HepG2 (cell line): ENCODE data around the gene MACROD2. TPM values are rescaled to one million over a fixed set of nuclear protein-coding genes. Genes with fewer than 3 reads are reported as not detected.

Source experiments
- DNMT1 ChIP-seq: sonication (generic); formaldehyde crosslinking; IDR thresholded peaks from 2 replicates; pipeline ENCODE4 v1.5.1; 2020; ENCODE audit warnings: mild to moderate bottlenecking, missing genetic modification reagents
- ETS1 ChIP-seq: sonication (generic); formaldehyde crosslinking; IDR thresholded peaks from 2 replicates; pipeline ENCODE4 v1.4.0; 2020; ENCODE audit warnings: missing genetic modification reagents
- GABPA ChIP-seq, 2 experiments: IDR thresholded peaks; 2 replicates each; pipeline ENCODE4 v1.6.1; 2011 to 2016; ENCODE audit warnings: low read depth in 2 of 2, low read length in 1 of 2, missing biosample characterization in 1 of 2, missing genetic modification characterization in 1 of 2
- IRF1 ChIP-seq: sonication (generic); formaldehyde crosslinking; IDR thresholded peaks from 2 replicates; pipeline ENCODE4 v1.4.0; 2020; ENCODE audit warnings: low read depth, mild to moderate bottlenecking, missing genetic modification reagents
- MLXIP ChIP-seq: sonication (generic); formaldehyde crosslinking; IDR thresholded peaks from 2 replicates; pipeline ENCODE4 v1.9.0; 2021; ENCODE audit warnings: missing genetic modification reagents, borderline replicate concordance
- PBX3 ChIP-seq: sonication (generic); formaldehyde crosslinking; IDR thresholded peaks from 2 replicates; pipeline ENCODE4 v1.8.1; 2023; ENCODE audit warnings: missing genetic modification reagents, inconsistent platforms, borderline replicate concordance
- ZNF570 ChIP-seq: sonication (generic); formaldehyde crosslinking; IDR thresholded peaks from 2 replicates; pipeline ENCODE4 v1.4.0; 2020; ENCODE audit warnings: mild to moderate bottlenecking, missing genetic modification reagents, borderline replicate concordance
- ZNF780A ChIP-seq: sonication (generic); formaldehyde crosslinking; IDR thresholded peaks from 2 replicates; pipeline ENCODE4 v1.8.0; 2022; ENCODE audit warnings: mild to moderate bottlenecking, missing genetic modification reagents, moderate library complexity
- polyA plus RNA-seq, 8 experiments: library from polyadenylated mRNA; depleted of rRNA in 3 of 8; stranded (reverse) in 7 of 8; unstranded in 1 of 8; fragments of >200 nt; fragmentation: Illumina TruSeq in 4 of 8; extraction: Trizol in 4 of 8; gene quantifications; 2 replicates each; pipeline versions ENCODE4 v1.2.1 to v1.2.3, GENCODE V29; 2011 to 2016; ENCODE audit warnings: low read depth in 4 of 8, missing spikeins in 1 of 8, mixed read lengths in 1 of 8; ENCODE audit not compliant: insufficient read depth in 1 of 8
- total RNA-seq, 5 experiments: library from RNA; depleted of rRNA; stranded (reverse); fragments of >200 nt; fragmentation: Illumina TruSeq; extraction: Trizol; gene quantifications; 2 replicates each; pipeline ENCODE4 v1.2.3, GENCODE V29; 2016; ENCODE audit warnings: low read depth in 1 of 5
- TF ChIP-seq, protein P1 (sequence below): sonication (generic); formaldehyde crosslinking; IDR thresholded peaks from 2 replicates; pipeline ENCODE4 v1.4.0; 2020; ENCODE audit warnings: mild to moderate bottlenecking, low read depth, missing genetic modification reagents

The MACROD2 gene
- total and polyA plus RNA-seq, 2 of the 13 experiments (the other 11 are each of a cell fraction or from before 2014, with no cell fraction given): 0.13 to 0.51 TPM

GRCh38 chr20:14303651-14304050 lies 308.3 kb downstream of the MACROD2 start (continued):
- TF ChIP-seq DNMT1 (CRISPR knock-in tag): no peak
- TF ChIP-seq ETS1 (CRISPR knock-in tag): no peak
- TF ChIP-seq ZNF780A: no peak
- no peak for TF ChIP-seq ZNF570 (CRISPR knock-in tag)
- TF ChIP-seq MLXIP (CRISPR knock-in tag): no peak
- TF ChIP-seq PBX3 (CRISPR knock-in tag): no peak
- TF ChIP-seq IRF1 (CRISPR knock-in tag): no peak
- TF ChIP-seq GABPA (IDR thresholded peaks at IDR 0.05; ENCODE audit: low read depth, low read length): no peak
- TF ChIP-seq GABPA (CRISPR knock-in tag; IDR thresholded peaks at IDR 0.05; ENCODE audit: low read depth): no peak
- TF ChIP-seq, protein P1, sequence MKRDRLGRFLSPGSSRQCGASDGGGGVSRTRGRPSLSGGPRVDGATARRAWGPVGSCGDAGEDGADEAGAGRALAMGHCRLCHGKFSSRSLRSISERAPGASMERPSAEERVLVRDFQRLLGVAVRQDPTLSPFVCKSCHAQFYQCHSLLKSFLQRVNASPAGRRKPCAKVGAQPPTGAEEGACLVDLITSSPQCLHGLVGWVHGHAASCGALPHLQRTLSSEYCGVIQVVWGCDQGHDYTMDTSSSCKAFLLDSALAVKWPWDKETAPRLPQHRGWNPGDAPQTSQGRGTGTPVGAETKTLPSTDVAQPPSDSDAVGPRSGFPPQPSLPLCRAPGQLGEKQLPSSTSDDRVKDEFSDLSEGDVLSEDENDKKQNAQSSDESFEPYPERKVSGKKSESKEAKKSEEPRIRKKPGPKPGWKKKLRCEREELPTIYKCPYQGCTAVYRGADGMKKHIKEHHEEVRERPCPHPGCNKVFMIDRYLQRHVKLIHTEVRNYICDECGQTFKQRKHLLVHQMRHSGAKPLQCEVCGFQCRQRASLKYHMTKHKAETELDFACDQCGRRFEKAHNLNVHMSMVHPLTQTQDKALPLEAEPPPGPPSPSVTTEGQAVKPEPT (CRISPR knock-in tag): no peak
